Measurements from ENCODE around the gene SCYGR3.

GRCh38 chr2:227608561-227609338 is 5.9 kb downstream of the SCYGR3 start:
- TF ChIP-seq EGR1 (IDR thresholded peaks at IDR 0.05) (no peak), RAD21 (IDR thresholded peaks at IDR 0.05; ENCODE audit: low read depth) (no peak), EP300 (IDR thresholded peaks at IDR 0.05; ENCODE audit: borderline replicate concordance) (no peak), ZBTB7A (IDR thresholded peaks at IDR 0.05; ENCODE audit: low read depth) (no peak), USF1 (IDR thresholded peaks at IDR 0.05) (no peak), CEBPB (IDR thresholded peaks at IDR 0.05) (no peak), TAF1 (IDR thresholded peaks at IDR 0.05; ENCODE audit: low read depth) (no peak), REST (IDR thresholded peaks at IDR 0.05; ENCODE audit: low read depth) (no peak), NFIC (IDR thresholded peaks at IDR 0.05) (no peak), TEAD4 (IDR thresholded peaks at IDR 0.05) (no peak), MAX (IDR thresholded peaks at IDR 0.05) (no peak)
